MM.1S (cell line): Measurements from ENCODE around the gene USF2.

ENCODE experiments used
- CTCF ChIP-seq: fragments of 300-600 bp; sonication (generic); IDR thresholded peaks from 2 replicates; pipeline ENCODE4 v1.5.1; 2016; ENCODE audit warnings: antibody characterized with exemption, low read length, mixed read lengths
- EZH2 ChIP-seq: fragments of 300-600 bp; sonication (generic); optimal IDR thresholded peaks from 2 replicates; pipeline ENCODE3; 2017; ENCODE audit warnings: low read depth, mild to moderate bottlenecking, antibody characterized with exemption, low read length, mixed read lengths
- EZH2phosphoT487 ChIP-seq: fragments of 300-600 bp; sonication (generic); IDR thresholded peaks from 2 replicates; pipeline ENCODE4 v1.6.1; 2018; ENCODE audit warnings: antibody characterized with exemption, low read length

GRCh38 chr19:35246466-35247092 lies 22.2 kb upstream of the USF2 start:
- no peak for TF ChIP-seq CTCF
- no peak for TF ChIP-seq EZH2phosphoT487
- TF ChIP-seq EZH2 = no peak
